Activated CD4-positive, alpha-beta memory T cell treated with anti-CD3 and anti-CD28 coated beads for 36 hours (primary cell): Measurements from ENCODE around the gene IFNLR1. TPM values are rescaled to one million over a fixed set of nuclear protein-coding genes. Genes with fewer than 3 reads are reported as not detected.
"Not testable (repeated sequence)": the region's sequence is repeated elsewhere in the genome, so short reads cannot be mapped to it uniquely, and the experiment has no call there.

Experiments used
- CTCF ChIA-PET: fragments of 350-600 bp; sonication (Branson Sonifier 250); formaldehyde crosslinking; loops from one replicate; lab custom pipeline; 2021; ENCODE audit warnings: antibody characterized with exemption, inconsistent platforms; lab: Charles Lee
- POLR2A ChIA-PET: fragments of 350-600 bp; sonication (Branson Sonifier 250); formaldehyde crosslinking; loops from one replicate; lab custom pipeline; 2021; ENCODE audit warnings: antibody characterized with exemption; lab: Charles Lee
- DNase-seq: peaks from one replicate; pipeline ENCODE4 v3.0.0-alpha.2; 2020
- H3K27ac Mint-ChIP-seq: one replicate; pipeline ENCODE4 v1.8.0; 2021; ENCODE audit warnings: mixed read lengths
- H3K27me3 Mint-ChIP-seq: one replicate; pipeline ENCODE4 v1.8.0; 2021; ENCODE audit warnings: mixed read lengths
- H3K36me3 Mint-ChIP-seq: one replicate; pipeline ENCODE4 v1.8.0; 2021; ENCODE audit warnings: mixed read lengths
- H3K4me1 Mint-ChIP-seq: one replicate; pipeline ENCODE4 v1.8.0; 2021; ENCODE audit warnings: low read depth, mixed read lengths
- H3K4me3 Mint-ChIP-seq: one replicate; pipeline ENCODE4 v1.8.0; 2021; ENCODE audit warnings: mild to moderate bottlenecking, mixed read lengths
- H3K9me3 Mint-ChIP-seq: one replicate; pipeline ENCODE4 v1.8.0; 2021; ENCODE audit warnings: mixed read lengths
- intact Hi-C: fragments of 100-400 bp; cut with micrococcal nuclease; formaldehyde crosslinking; loops from one replicate; pipeline ENCODE4 v1.15.1; 2023
- total RNA-seq, 2 experiments: library from RNA; stranded (reverse); gene quantifications; one replicate each; pipeline ENCODE4 v1.2.3, GENCODE V29; 2021

Gene IFNLR1
- total RNA-seq, 2 experiments from 2014 or later, result 6.2 to 10.0 TPM

DNA sequence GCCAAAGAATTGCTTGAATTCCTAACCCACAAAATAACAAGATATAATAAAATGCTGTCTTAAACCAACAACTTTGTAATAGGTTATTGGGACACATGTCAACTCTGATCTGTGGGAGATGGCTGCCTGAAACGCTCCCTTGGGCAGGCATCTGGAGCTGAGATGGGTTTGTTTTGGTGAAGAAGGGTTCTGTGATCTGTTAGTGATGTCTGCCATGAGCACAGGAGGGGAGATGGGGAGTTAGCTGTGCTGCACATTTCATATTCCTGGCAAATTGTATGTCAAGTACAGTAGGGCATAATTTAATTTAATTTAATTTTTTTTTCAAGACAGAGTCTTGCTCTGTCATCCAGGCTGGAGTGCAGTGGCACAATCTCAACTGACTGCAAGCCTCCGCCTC lies 34.2 kb upstream of the IFNLR1 start:
- no peak overlapping the region for H3K4me3 Mint-ChIP-seq
- CTCF ChIA-PET, result interaction anchor here (0.9 kb wide), 1 partner anchor 171 kb away, joined by 3 read pairs; no protein-coding TSS in a partner anchor
- intact Hi-C loops, result no loop called here
- POLR2A ChIA-PET, result no interaction called here
- H3K4me1 Mint-ChIP-seq, result no peaks in the 10 kb centered on the region
- DNase-seq, result no peak
- H3K36me3 Mint-ChIP-seq, result no peaks in the 10 kb centered on the region
- H3K9me3 Mint-ChIP-seq, result no peaks in the 10 kb centered on the region
- peaks cover 30% of the 10 kb centered on the region for H3K27me3 Mint-ChIP-seq
- H3K27ac Mint-ChIP-seq, result no peak overlapping the region

DNA sequence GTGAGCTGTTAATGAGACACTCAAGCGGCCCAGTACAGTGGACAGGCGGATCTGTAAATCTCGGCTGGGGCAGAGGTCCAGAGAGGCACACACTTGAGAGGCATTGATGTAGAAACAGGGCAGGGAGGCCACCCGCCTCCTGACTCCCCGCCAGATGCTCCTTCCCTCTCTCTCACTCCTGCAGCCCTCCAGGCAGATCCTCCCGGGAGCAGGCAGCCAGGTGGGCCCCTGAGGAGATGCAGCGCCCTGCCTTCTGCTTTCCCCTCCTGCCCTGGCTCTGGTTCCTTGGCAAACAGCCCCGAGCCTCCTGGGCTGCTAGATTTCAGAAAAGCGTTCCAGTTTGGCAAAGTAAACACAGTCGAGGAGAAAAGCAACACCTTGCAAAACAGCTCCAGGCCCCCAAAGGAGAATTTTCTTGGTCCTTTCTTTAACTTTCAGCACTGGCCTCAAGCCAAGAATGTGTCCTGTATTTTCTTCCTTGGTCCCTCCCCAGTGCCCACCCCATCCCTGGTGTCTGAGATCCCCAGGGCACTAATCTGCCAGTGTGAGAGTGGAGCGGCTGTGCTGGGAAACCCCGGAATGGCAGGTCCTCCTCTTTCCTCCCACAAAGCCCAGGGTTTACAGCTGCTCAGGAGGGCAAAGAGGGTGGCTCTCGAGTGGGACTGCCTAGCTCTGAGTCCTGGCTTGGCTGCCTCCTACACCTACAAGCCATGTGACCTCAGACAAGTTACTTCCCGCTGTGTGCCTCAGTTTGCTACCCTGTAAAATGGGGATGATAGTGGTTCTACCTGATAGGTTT lies 29.4 kb upstream of the IFNLR1 start:
- Mint-ChIP-seq H3K9me3 (peaks cover 4% of the 10 kb centered on the region), H3K36me3 (no peaks in the 10 kb centered on the region), H3K27me3 (peaks cover 27% of the 10 kb centered on the region), H3K27ac (no peak overlapping the region), H3K4me1 (no peaks in the 10 kb centered on the region), H3K4me3 (no peak overlapping the region)
- intact Hi-C loops, result no loop called here
- ChIA-PET CTCF (interaction anchor here (0.6 to 1.0 kb wide), 2 partner anchors 15 to 80 kb away, joined by 3 to 6 read pairs; no protein-coding TSS in a partner anchor), POLR2A (no interaction called here)
- DNase-seq, result no peak

DNA sequence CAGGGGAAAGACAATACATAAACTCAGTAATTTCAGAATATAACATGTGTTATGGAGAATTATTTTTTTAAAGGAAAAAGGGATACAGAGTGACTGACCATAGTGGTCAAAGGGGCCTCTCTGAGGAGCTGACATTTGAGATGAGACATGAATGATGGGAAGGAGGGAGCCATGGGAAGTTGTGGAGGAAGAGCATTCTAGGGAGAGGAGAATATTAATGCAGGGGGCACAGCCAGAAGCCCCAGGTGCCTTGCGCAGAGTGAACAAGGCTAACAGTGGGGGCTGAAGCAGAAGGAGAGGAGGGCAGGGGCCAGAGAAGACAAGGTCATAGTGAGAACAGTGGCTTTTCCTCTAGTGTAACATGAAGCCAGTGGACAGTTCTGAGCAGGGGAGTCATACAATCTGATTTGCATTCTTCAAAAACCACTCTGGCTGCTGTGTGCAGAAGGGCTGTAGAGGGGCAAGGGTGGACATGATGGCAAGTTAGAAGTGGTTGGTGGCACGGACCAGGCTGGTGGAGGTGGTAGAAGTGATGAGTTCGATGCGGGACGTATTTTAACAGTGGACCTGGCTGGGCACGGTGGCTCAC lies 28.2 kb upstream of the IFNLR1 start:
- intact Hi-C loops, result no loop called here
- no peak for DNase-seq
- Mint-ChIP-seq H3K4me1 (no peaks in the 10 kb centered on the region), H3K36me3 (no peaks in the 10 kb centered on the region), H3K9me3 (peaks cover 4% of the 10 kb centered on the region), H3K27me3 (peaks cover 24% of the 10 kb centered on the region), H3K4me3 (no peak overlapping the region), H3K27ac (no peak overlapping the region)
- POLR2A ChIA-PET, result no interaction called here
- CTCF ChIA-PET, result interaction anchor here (0.6 kb wide), 1 partner anchor 79 kb away, joined by 3 read pairs; no protein-coding TSS in a partner anchor

DNA sequence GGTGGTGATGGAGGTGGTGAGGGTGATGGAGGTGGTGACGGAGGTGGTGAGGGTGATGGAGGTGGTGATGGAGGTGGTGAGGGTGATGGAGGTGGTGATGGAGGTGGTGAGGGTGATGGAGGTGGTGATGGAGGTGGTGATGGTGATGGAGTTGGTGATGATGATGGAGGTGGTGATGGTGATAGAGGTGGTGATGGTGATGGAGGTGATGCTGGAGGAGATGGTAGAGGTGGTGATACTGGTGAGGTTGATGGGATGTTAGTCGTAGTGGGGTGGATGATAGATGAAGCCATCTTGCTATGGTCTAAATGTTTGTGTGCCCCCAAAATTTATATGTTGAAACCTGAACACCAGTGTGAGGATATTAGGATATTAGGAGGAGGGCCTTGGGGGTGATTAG lies 25.3 kb upstream of the IFNLR1 start:
- H3K27ac Mint-ChIP-seq, result no peak overlapping the region
- H3K4me3 Mint-ChIP-seq, result no peak overlapping the region
- CTCF ChIA-PET, result interaction anchor here (1.9 kb wide), 1 partner anchor 11 kb away, joined by 6 read pairs; no protein-coding TSS in a partner anchor
- intact Hi-C loops, result no loop called here
- H3K27me3 Mint-ChIP-seq, result peaks cover 9% of the 10 kb centered on the region
- peaks cover 4% of the 10 kb centered on the region for H3K9me3 Mint-ChIP-seq
- no peaks in the 10 kb centered on the region for H3K36me3 Mint-ChIP-seq
- POLR2A ChIA-PET, result no interaction called here
- H3K4me1 Mint-ChIP-seq, result no peaks in the 10 kb centered on the region
- no peak for DNase-seq

DNA sequence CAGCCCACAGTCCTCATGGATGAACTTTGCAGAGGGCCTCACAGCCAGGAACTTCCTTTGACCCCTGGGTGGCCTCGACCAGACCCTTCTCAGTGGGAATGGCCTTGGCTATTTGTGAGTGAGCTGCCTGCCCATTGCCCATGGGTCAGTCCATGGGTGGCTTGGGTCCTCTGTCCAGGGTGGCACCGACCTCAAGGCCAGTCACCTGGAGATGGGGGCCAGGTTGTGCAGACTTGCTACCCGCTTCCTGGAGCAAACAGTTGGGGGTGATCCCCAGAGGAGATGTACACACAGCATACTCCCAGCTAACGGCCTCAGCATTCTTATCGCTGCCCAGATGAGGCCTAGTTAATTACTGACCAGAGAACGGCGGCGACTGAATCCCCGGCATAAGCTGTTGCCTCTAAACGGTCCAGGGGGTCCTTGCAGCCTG lies 23.1 kb upstream of the IFNLR1 start:
- peaks cover under 1% of the 10 kb centered on the region for H3K27me3 Mint-ChIP-seq
- no peaks in the 10 kb centered on the region for H3K36me3 Mint-ChIP-seq
- no peaks in the 10 kb centered on the region for H3K4me1 Mint-ChIP-seq
- H3K9me3 Mint-ChIP-seq, result peaks cover 4% of the 10 kb centered on the region
- ChIA-PET CTCF (interaction anchor here (1.2 kb wide), 1 partner anchor 91 kb away, joined by 3 read pairs; no protein-coding TSS in a partner anchor), POLR2A (no interaction called here)
- H3K4me3 Mint-ChIP-seq, result no peak overlapping the region
- intact Hi-C loops, result no loop called here
- no peak for DNase-seq
- no peak overlapping the region for H3K27ac Mint-ChIP-seq

DNA sequence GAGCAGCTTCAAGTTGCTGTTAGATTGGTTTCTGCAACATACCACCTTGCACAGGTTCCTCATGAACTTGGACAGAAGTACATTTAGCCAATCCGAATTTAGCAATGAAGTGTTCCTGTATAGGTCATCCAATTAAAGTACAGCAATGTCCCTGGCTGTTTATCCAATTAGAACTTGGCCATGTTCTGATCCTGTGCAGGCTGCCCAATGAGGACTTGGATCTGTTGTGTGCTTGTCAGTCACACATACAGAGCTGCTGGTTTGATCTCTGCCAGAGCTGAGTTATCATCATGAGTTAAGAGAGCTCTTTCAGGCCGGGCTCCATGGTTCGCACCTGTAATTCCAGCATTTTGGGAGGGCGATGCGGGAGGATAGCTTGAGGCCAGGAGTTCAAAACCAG lies 22.0 kb upstream of the IFNLR1 start:
- CTCF ChIA-PET, result interaction anchor here (0.7 to 1.2 kb wide), 2 partner anchors 92 to 182 kb away, joined by 3 read pairs; no protein-coding TSS in a partner anchor
- POLR2A ChIA-PET, result no interaction called here
- intact Hi-C loops, result no loop called here

DNA sequence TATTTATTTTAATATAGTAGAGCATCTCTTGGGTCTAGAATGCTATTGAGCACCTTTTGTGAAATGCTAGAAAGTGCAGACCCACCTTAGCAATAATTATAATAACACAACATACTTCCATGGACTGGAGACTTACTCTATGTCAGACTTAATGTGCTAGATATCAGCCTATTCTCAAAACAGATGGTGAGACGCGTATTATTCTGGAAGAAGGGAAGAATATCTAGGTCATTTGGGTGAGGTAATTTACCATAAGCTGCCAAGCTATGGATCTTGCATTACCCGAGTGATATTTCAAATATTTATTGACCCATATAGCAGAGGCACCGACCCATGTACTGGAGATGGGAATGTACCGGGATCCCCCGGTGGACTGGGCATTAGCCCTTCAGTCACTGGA lies 20.6 kb upstream of the IFNLR1 start:
- POLR2A ChIA-PET, result no interaction called here
- intact Hi-C loops, result no loop called here
- Mint-ChIP-seq H3K9me3 (peaks cover 4% of the 10 kb centered on the region), H3K27me3 (peaks cover 3% of the 10 kb centered on the region), H3K4me3 (no peak overlapping the region), H3K4me1 (peaks cover 8% of the 10 kb centered on the region), H3K27ac (no peak overlapping the region), H3K36me3 (no peaks in the 10 kb centered on the region)
- CTCF ChIA-PET, result interaction anchor here (1.3 kb wide), 1 partner anchor 8 kb away, joined by 6 read pairs; no protein-coding TSS in a partner anchor
- no peak for DNase-seq

More for the DNA sequence above, 22.0 kb upstream of the IFNLR1 start:
- DNase-seq, result no peak
- Mint-ChIP-seq H3K9me3 (peaks cover 4% of the 10 kb centered on the region), H3K36me3 (no peaks in the 10 kb centered on the region), H3K27ac (no peak overlapping the region), H3K27me3 (no peaks in the 10 kb centered on the region), H3K4me1 (no peaks in the 10 kb centered on the region), H3K4me3 (no peak overlapping the region)

DNA sequence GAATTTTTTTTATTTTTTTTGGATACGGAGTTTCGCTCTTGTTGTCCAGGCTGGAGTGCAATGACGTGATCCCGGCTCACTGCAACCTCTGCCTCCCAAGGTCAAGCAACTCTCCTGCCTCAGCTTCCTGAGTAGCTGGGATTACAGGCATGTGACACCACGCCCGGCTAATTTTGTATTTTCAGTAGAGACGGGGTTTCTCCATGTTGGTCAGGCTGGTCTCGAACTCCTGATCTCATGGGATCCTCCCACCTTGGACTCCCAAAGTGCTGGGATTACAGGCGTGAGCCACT lies 20.3 kb upstream of the IFNLR1 start:
- H3K9me3 Mint-ChIP-seq, H3K27me3 Mint-ChIP-seq, DNase-seq, POLR2A ChIA-PET, H3K27ac Mint-ChIP-seq, H3K36me3 Mint-ChIP-seq, H3K4me3 Mint-ChIP-seq, intact Hi-C loops: not testable (repeated sequence)
- CTCF ChIA-PET, result interaction anchor here (1.3 kb wide), 1 partner anchor 8 kb away, joined by 6 read pairs; no protein-coding TSS in a partner anchor
- peaks cover 10% of the 10 kb centered on the region for H3K4me1 Mint-ChIP-seq

DNA sequence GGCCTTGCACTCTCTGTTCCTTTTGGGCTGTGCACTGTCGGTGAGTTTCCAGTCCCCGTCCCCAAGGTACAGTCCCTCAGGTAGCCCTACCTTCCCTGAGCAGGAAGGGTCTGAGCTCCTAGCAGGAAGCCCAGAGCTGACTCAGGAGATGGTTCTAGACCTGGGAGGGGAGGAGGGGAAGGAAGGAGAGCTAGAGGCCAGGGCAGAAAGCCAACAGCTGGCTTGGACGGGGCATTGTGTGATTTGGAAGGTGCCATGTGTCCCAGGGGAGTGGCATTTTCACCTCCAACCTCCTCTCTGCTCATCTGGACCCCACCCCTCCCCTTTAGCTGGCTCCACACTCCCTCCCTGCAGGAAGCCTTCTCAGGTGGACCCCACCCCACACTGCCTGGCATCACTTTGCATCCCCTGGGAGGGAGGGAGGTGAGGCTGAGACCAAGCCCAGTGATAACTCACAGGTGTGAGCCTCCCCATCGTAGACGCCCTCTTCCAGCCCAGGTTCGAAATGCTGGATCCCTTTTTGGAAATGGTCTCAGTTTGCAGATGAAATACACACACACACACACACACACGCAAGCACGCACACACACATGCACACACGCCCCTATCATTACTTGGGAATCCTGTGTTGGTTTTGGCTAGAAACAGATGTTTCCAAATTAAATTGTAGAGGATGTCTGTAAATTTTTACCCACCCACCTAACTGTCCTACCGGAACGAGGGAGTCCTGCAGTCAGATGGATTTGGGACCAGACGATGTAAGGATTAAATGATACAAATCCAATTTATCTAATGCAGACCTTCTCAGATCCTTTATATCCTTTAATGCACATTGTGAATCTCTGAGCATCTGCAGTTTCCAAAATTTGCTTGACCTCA lies 19.7 kb upstream of the IFNLR1 start:
- H3K9me3 Mint-ChIP-seq, result peaks cover 2% of the 10 kb centered on the region
- intact Hi-C loops, result no loop called here
- H3K27me3 Mint-ChIP-seq, result peaks cover 3% of the 10 kb centered on the region
- no peak overlapping the region for H3K4me3 Mint-ChIP-seq
- ChIA-PET CTCF (interaction anchor here (1.5 to 4.3 kb wide), 2 partner anchors 10 to 185 kb away, joined by 3 to 59 read pairs; no protein-coding TSS in a partner anchor), POLR2A (no interaction called here)
- DNase-seq, result no peak
- H3K27ac Mint-ChIP-seq, result no peak overlapping the region
- H3K4me1 Mint-ChIP-seq, result peaks cover 13% of the 10 kb centered on the region
- H3K36me3 Mint-ChIP-seq, result no peaks in the 10 kb centered on the region

DNA sequence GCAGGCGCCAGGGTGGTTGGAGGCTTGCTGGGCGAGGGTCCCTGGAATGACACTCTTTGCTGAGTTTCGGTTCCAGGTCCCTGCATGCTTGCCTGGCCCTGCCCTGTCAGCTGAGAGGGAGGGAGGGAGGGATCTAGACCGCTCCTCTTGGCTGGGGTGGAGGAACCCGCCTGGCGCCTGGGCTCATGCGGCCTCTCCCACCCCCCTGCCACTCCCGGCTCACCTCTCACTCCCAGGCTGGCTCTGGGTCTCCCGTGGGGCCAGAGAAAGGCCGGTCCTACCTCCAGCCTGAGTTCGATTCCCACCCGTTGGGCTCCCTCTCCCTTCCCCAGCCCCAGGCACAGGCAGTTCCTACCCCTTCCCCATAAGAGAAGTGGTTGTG lies 19.0 kb upstream of the IFNLR1 start:
- ChIA-PET CTCF (interaction anchor here (1.5 to 4.3 kb wide), 2 partner anchors 9 to 186 kb away, joined by 3 to 59 read pairs; no protein-coding TSS in a partner anchor), POLR2A (no interaction called here)
- intact Hi-C loops, result no loop called here

DNA sequence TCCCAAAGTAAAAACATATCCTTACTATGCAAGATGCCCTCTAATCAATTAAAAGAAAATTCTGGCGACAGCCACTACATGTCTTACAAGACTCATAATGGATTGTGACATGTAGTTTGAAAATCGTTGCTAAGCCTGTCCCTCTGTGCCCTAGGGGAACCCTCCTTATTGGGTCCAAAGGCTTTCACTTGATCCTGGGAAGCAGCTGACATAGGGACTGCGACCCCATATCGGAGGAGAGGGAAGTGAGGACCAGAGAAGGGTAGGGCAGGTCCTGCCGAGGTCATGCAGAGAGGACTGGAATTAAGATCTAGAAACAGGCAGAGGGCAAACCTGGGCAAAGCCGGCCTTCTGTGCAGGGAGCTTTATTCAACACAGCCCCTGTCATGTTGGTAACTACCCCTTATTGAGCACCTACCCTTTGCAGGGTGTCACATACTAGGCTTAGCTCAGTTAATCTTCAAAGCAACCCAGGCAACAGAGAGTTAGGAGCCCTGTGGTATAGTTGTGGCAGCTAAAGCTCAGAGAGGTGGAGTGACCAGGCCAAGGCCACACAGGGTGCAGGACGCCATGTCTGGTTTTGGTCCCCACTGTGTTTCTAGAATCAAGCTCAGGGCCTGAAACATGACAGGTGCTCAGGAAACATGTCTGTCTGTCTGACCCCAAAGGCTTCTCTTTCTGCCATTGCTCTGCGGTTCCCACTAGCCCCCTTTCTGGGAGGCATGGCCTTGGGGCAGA lies 18.4 kb upstream of the IFNLR1 start:
- Mint-ChIP-seq H3K9me3 (no peaks in the 10 kb centered on the region), H3K4me3 (no peak overlapping the region), H3K36me3 (no peaks in the 10 kb centered on the region), H3K27me3 (peaks cover 3% of the 10 kb centered on the region), H3K27ac (no peak overlapping the region), H3K4me1 (peaks cover 13% of the 10 kb centered on the region)
- ChIA-PET POLR2A (no interaction called here), CTCF (interaction anchor here (1.3 to 4.3 kb wide), 3 partner anchors 8 to 187 kb away, joined by 3 to 59 read pairs (median 3); no protein-coding TSS in a partner anchor)
- intact Hi-C loops, result no loop called here
- no peak for DNase-seq

More for the DNA sequence above, 19.0 kb upstream of the IFNLR1 start:
- DNase-seq, result no peak
- no peaks in the 10 kb centered on the region for H3K9me3 Mint-ChIP-seq
- H3K36me3 Mint-ChIP-seq, result no peaks in the 10 kb centered on the region
- H3K4me1 Mint-ChIP-seq, result peaks cover 13% of the 10 kb centered on the region
- no peak overlapping the region for H3K27ac Mint-ChIP-seq
- H3K4me3 Mint-ChIP-seq, result no peak overlapping the region
- H3K27me3 Mint-ChIP-seq, result peaks cover 3% of the 10 kb centered on the region
